ENCODE measurements around the gene RHBDD2.

DNA sequence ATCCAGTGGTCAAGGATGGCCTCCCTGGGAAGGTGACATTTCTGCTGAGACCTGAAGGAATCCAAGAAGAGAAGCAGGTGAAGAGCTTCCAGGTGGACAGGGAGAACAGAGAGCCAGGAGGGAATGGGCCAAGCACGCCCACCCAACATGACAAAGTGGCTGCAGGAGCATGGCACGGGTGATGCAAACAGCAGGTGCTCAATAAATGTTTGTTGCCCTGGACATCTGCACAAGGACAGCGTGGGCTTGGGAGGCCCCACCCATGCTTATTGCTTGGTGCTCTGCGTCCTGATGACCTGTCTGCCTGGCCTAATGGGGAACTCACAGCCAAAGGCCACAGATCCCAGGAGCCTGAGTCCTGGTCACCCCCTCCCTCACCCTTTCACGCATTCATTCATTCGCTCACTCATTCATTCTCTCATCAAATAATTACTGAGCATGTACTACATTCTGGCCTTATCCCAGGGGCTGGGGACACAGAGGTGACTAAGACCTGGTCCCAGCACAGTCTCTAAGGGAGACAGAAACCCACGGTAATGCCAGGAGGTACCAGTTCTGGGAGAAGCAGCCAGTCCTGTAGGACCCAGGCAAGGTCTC, 13.1 kb downstream of the RHBDD2 start:
- TF ChIP-seq, protein P1, sequence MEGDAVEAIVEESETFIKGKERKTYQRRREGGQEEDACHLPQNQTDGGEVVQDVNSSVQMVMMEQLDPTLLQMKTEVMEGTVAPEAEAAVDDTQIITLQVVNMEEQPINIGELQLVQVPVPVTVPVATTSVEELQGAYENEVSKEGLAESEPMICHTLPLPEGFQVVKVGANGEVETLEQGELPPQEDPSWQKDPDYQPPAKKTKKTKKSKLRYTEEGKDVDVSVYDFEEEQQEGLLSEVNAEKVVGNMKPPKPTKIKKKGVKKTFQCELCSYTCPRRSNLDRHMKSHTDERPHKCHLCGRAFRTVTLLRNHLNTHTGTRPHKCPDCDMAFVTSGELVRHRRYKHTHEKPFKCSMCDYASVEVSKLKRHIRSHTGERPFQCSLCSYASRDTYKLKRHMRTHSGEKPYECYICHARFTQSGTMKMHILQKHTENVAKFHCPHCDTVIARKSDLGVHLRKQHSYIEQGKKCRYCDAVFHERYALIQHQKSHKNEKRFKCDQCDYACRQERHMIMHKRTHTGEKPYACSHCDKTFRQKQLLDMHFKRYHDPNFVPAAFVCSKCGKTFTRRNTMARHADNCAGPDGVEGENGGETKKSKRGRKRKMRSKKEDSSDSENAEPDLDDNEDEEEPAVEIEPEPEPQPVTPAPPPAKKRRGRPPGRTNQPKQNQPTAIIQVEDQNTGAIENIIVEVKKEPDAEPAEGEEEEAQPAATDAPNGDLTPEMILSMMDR (IDR thresholded peaks at IDR 0.05): no peak
- no peak for TF ChIP-seq POLR2AphosphoS5 (IDR thresholded peaks at IDR 0.05)
- TF ChIP-seq EP300 (IDR thresholded peaks at IDR 0.05): no peak
- no peak for TF ChIP-seq POLR2A (IDR thresholded peaks at IDR 0.05)

Measured in gastroesophageal sphincter (tissue), 3 donors.